Cerebellar nuclear complex (tissue), 1 donor: ENCODE data around the gene CSNK2A1.
"Not testable (repeated sequence)": the region's sequence is repeated elsewhere in the genome, so short reads cannot be mapped to it uniquely, and the experiment has no call there.

Source experiments
- DNase-seq, 2 experiments: peaks; one replicate each; lab custom pipeline; 2025; lab: John Stamatoyannopoulos, UW

CSNK2A1 gene

GRCh38 chr20:483815-484644, 59.6 kb downstream of the CSNK2A1 start:
- DNase-seq: no peak

- DNase-seq: no peak
Measured at GRCh38 chr20:481167-481566, 62.4 kb downstream of the CSNK2A1 start.

- no peak for DNase-seq
Measured at GRCh38 chr20:480044-480443, 63.5 kb downstream of the CSNK2A1 start.

DNA sequence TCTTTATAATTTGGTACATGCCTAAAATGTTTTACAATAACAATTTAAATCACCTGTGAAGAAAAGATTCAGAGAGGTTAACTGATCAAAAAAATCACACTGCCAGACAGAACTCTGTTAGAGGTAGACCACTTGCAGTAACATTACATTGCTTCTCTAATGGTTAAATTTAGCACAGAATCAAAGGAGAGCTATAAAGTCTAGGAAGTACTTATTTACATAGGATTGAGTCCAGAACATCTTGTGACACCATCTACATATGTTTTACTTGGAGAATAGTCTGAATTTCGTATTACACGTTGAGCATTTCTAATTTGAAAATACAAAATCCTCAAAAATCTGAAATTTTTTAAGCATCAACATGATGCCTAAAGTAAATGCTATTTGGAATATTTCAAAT, 64.1 kb downstream of the CSNK2A1 start:
- DNase-seq: no peak

- DNase-seq: peak in 1 of 2 experiments; percentile 15
Measured at GRCh38 chr20:478949-479429, 64.6 kb downstream of the CSNK2A1 start.

DNA sequence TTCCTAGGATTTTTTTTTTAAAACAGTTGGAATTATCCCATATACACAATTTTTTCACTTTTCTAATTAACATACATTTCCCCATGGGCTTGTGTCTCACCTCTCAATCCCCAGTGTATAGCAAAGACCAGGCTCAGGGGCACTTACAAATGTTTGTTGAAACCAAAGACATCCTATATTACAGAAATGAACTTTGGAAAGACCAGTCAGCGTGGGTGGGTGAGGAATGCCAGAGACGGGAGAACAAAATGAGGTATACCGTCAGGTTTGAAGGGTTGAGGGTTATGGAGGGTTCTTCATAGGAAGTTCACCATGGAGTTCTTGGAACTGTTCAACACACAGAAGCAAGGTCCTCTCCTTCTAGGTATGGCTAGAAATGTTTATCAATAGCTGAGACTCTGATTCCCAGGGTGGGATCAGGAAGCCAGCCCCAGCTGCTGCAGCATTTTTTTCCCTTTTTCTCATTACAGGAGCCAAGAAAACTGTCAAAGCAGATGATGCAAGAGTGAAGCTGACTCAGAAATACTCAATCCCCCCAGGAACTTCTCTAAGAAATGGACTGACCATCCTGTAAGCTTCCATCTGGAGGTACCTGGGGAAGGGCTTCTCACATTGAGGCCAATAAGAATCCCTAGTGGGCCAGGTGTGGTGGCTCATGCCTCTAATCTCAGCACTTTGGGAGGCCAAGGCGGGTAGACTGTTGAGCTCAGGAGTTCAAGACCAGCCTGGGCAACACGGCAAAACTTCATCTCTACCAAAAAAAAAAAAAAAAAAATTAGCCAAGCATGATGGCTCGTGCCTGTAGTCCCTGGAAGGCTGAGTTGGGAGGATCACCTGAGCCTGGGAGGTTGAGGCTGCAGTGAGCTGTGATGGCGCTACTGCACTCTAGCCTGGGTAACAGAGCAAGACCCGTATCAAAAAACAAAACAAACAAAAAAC, 65.3 kb downstream of the CSNK2A1 start:
- DNase-seq: no peak

DNA sequence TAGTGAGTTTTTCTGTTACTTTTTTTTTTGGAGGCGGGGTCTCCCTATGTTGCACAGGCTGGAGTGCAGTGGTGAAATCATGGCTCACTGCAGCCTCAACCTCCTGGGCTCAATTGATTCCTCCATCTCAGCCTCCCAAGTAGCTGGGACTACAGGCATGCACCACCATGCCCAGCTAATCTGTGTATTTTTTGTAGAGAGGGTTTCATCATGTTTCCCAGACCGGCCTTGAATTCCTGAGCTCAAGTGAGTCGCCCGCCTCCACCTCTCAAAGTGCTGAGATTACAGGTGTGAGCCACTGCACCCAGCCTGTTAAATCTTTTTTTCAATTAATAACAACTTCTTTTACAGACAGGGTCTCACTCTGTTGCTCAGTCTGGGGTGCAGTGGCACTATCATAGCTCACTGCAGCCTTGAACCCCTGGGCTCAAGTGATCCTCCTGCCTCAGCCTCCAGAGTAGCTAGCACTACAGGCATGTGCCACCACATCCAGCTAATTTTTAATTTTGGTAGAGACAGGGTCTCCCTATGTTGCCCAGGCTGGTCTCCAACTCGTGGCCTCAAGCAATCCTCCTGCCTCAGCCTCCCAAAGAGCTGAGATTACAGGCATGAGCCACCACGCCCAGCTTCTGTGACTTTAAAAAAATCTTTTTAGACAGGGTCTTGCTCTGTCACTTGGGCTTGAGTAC, 66.9 kb downstream of the CSNK2A1 start:
- not testable (repeated sequence) for DNase-seq

- DNase-seq: no peak
Measured at GRCh38 chr20:475463-476357, 67.9 kb downstream of the CSNK2A1 start.

- no peak for DNase-seq
Measured at GRCh38 chr20:474581-474980, 69.0 kb downstream of the CSNK2A1 start.

DNA sequence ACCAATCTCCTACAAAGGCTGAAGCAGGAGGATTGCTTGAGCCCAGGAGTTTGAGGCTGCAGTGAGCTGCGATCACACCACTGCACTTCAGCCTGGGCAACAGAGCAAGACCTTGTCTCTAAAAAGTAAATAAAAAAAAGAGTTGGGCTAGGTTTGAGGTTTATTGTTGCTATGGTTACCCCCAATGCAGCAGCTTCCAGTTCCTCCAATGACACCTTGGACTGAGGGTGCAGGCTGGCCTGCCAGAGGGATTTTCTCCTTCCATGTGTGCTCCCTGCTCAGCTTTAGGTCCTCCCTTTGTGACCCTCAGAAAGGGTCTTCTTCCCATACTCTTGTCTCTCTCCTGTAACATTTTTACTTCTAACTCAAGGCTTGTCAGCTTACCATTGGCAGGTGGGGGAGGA, 70.7 kb downstream of the CSNK2A1 start:
- DNase-seq: no peak

- no peak for DNase-seq
Measured at GRCh38 chr20:472137-472846, 71.3 kb downstream of the CSNK2A1 start.

DNA sequence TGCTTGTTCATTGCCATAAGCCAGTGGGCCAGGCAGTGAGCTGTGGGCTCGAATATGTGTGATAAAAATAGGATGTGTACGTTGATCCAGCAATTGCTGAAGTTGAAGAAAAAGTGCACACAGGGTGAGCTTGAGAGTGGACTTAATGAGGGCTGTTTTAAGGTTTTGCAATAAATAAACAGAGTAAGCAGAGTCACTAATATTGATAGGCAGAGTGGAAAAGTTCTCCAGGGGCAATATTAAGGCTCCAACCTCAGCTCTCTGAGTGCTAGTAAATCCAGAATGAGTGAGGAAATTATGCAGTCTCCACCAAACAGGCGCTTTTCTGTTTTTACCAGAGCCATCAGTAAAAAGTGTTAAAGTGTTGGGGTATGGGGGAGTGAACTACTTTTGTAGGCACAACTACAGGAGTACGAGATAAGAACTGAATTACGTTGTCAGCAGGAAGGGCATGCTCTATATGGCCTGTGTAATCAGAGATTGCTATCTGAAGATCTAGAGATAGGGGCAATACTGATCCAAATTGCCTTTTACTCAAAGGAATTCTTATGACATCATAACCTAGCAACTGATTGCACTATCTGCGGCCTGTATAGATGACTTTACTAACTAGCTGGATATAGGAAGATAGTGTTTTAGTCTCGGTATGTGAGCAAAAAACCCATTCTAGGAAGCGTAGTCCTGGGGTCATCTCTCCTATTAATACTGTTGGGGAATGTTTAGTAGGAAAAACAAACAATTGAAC, 73.7 kb downstream of the CSNK2A1 start:
- DNase-seq: no peak

GRCh38 chr20:467755-468154, 75.8 kb downstream of the CSNK2A1 start:
- DNase-seq: no peak

DNA sequence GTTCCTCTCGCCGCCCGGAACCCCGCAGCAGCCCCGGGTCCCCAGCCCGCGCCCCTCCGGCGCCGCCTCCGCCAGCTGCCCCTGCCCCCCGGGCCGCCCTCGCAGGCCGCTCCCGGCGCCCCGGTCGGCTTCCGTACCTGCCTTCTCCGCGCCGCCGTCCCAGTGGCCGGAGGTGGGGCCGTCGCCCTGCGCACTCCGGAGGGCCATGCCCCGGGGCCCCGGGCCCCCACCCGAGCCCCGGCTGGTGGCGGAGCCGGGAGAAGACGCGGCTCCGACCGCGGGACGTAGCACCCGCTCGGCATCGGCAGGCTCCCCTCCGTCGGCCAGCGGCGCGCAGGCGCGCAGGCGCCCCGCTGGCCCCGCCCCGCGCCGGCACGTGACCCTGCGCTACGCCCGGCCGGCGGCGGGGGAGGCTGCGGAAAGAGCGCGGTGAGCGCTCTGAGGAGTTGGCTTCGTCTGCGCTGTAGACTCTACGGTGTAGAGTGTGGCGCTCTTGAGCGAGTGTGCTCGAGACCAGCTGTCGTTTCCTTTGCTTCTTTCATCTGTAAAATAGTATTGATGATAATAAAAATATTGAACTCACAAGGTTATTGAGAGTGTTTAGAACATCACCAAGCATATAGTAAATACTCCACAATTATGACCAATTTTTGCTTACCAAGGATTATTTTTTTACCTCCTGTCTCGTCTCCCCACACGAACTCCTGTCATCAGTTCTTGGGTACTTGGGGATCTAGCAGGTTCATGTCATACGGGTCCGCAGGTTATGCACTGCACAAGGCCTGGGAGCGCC, 81.2 kb downstream of the CSNK2A1 start, which contains the start of gene TBC1D20:
Gene TBC1D20, minus strand, starts transcription at position 335 of the 793 bp plus-strand sequence. Its CDS starts 128 bp downstream, at position 207.
- DNase-seq: peak in 1 of 2 experiments; percentile 38

- DNase-seq: no peak
Measured at GRCh38 chr20:461254-462198, 82.1 kb downstream of the CSNK2A1 start.

DNA sequence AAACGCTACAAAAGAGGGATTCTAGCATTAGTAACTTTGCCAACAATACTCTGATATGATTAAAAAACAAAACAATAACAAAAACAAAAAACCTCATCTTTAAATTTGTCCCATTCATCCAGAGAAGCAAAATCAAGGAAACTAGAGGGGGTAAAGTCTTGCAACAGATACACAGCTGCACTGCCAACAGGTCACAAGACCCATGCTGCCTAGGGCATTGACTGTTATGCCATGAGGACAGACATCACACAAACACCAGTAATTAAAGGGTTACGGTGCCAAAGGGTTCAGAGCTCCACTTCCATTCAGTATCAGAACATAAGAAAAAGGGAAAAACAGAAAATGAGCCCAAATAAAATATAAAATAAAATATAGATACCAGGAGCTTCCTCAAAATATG, 82.9 kb downstream of the CSNK2A1 start:
- no peak for DNase-seq

DNA sequence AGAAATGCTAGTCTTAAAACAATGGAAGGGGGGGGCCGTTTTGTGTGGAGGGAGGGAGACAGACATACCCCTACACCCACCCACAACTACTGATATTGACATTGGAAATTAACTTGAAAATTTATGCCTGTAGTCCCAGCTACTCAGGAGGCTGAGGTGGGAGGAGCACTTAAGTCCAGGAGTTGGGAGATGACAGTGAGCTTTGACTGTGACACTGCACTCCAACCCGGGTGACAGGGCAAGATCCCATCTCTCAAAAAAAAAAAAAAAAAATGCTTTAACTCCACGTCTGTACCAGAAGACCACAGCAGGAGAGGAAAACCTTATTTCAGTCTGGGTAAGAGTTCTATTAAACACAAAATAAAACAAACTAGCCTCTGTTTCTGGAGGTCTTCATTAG, 83.4 kb downstream of the CSNK2A1 start:
- DNase-seq: no peak

GRCh38 chr20:458776-459175, 84.8 kb downstream of the CSNK2A1 start:
- no peak for DNase-seq
